Stromal cell of bone marrow (primary cell): ENCODE results near the gene ARFGAP1.
"Not testable (repeated sequence)": the region's sequence is repeated elsewhere in the genome, so short reads cannot be mapped to it uniquely, and the experiment has no call there.

Source experiments
- DNase-seq: peaks from one replicate; pipeline ENCODE4 v3.0.0-alpha.2; 2012; ENCODE audit warnings: low read depth

The ARFGAP1 gene

DNA sequence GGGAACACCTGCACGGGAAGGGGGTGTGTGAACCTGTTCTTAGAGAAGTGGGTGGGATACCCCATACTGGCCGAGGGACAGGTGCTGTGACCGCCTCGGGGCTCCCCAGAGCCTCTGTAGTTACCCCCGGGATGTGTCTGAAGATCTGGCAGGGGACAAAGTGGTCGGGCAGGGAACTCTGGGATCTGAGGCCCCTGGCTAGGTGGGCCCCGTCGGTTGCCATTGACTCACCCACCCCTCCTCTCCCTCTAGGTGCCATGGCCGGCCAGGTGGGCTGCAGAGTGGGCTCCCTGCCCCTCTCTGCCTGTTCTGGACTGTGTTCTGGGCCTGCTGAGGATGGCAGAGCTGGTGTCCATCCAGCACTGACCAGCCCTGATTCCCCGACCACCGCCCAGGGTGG is 32.6 kb upstream of the ARFGAP1 start:
- DNase-seq: no peak

DNA sequence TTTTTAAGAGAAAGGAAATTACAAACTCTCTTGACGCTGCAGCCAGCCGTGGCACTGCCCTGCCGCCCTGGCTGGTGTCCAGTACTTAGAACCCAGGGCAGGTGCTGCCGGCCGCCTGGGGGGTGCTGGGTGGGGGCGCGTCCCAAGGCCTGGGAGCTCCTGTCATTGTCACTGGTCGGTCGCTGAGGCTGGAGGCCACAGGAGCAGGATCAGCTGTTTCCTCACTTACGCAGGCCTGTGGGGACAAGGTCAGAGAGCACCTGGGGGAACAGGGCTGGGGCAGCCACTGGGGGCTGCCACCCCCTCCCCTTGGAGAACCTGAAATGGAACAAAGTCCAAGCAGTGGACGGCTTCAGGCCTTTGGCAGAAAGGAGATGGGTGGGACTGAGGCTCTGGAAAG is 31.3 kb upstream of the ARFGAP1 start:
- DNase-seq: no peak

DNA sequence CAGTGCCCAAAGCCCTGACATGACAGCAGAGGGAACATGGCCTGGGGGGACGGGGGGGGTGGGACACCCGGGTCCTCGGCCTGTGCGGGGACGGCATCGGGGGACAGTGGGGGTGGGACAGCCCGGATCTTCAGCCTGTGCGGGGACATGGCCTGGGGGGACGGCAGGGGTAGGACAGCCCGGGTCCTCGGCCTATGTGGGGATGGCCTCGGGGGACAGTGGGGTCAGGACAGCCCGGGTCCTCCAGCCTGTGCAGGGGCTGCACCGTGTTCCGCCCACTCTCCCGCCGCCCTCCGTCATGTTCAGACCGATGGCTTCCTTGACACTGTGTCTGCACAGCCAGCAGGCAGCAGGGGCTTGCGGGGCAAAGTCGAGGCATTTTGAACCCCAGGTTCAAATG is 29.9 kb upstream of the ARFGAP1 start:
- DNase-seq: no peak

DNA sequence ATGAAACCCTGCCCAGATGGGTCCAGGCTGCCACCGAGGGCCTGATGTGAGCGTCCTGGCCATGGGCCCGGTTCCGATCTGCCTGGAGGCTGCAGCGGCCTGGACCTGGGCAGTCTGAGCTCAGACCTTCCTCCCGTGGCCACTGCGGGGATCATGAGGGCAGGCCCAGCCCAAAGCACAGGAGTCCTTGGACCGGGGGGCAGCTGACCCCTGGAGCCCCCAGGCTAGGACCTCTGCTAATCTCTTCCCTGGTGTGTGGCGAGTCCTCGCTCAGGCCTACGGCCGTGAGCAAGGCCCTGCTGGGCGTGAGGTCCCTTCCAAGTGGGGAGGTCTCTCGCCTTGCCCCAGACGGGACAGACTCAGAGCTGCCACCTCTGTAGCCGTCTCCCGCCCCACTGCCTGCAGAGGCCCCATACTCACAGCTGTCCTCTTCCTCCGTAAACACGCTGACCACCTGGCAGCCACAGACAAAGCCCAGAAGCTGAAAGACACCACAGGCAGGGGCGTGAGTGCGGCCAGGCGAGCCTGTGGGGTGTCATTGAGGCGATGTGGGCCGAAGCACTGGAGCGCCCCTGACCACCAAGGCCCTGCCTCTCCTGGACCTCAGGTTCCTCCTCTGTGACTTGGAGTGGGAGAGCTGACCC is 28.9 kb upstream of the ARFGAP1 start:
- no peak for DNase-seq

DNA sequence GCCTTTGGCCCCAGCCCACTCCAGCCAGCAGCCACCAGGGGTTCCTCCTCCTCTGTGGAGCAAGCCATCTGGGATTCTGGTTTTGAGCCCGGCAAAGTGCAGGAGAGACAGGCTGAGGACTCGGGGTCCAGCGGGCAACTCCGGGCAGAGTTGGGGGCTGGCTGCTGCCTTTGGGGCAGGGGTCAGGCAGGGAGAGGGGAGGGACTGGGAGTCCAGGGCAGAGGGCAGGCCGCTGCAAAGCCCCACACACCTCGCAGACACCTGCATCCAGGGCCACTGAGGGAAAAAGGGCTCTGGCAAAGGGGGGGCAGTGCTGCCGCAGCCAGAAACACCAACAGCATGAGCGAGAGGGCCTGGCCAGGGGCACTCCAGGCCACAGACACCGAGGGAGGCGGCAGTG is 28.1 kb upstream of the ARFGAP1 start:
- no peak for DNase-seq

DNA sequence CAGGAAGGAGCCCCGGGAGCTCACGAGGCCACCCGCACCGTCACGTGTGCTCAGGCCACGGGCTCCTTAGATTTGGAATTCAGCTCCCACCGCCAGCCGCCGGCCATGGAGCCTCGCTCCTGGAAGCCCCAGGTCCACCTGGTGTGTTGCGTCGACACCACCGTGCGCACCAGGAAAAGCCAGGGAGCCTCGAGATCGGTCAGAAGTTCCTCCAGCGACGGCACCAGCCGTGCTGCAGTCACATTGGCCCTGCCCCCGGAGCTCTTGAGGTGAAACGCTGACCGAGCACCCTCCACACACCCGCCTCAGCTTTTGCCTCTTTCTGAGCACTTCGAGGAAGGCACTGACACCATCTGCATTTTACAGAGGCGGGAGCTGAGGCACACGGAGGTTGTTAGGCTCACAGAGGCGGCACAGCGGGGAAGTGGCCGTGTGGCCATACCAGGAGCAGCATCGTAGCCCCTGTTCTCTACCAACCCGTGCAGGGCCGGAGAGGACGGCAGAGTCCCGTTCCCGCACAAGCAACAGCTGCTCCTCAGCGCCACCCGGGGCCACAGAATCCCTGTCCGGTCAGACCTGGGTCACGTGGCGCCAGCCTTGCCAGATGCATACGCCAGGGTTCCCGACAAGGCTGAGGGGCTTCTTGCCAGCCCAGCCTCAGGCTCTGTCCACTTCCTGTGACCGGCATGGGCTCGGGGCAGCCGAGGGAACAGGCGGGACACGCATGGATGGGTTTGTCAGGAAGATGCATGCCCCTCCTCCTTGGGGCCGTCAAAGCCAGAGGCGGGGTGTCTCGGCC is 25.9 kb upstream of the ARFGAP1 start:
- no peak for DNase-seq

DNA sequence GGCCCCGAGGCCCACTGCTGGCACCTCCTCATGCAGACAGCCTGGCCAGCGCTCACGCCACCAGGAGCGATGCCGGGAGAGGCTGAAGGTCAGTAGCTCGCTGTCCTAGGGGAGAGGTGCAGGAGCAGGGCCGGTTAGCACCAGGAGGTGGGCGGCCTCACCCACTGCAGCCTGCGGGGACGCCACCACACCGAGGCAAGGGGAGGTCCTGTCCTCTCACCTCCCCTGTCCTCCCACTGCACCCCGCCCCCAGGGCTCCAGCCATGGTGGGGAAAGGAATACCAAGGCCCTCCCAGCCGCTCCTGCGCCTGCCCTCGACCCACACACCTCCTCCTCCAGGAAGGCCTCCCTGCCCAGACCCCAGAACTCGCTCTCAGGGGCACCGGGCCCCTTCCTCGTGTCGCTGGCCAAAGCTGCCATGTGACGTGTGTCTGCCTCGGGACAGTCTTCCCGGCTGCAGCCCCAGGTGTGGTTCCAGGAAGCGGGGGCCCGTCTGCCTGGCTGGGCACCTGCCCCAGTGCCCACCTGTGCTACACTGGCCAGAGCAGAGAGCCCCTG is 24.9 kb upstream of the ARFGAP1 start:
- DNase-seq: no peak

DNA sequence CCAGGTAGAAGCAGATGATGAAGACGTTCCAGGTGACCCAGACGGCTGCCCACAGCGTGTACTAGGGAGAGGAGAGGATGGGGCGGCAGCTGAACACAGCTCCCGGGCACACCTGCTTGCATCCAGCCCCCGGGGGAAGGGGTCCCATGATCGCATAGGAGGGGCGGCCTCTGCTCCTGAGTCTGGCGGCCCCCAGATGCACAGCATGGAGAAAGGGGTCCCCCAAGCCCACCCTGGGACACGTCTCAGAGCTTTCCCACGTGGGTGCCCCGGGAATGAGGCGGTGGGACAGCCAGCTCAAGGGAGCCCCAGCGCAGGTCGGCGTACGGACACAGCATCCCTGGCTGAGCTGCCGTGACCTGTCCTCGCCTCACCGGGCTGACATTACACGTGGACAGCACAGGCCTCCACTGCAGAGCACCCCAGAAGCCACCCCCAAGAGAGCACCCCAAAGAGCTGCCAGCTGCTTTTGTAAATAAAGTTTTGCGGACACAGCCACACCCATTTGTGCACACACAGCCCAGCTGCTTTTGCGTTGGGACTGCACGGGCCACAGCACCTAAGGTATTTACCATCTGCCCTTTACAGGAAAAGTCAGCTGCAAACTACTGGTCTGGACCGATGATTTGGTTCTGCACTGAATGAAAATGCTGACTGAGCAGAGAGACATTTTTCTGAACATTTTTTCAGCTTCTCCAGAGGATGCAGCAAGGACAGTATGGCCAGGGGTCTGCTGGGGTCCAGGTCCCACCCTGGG is 23.6 kb upstream of the ARFGAP1 start:
- no peak for DNase-seq

DNA sequence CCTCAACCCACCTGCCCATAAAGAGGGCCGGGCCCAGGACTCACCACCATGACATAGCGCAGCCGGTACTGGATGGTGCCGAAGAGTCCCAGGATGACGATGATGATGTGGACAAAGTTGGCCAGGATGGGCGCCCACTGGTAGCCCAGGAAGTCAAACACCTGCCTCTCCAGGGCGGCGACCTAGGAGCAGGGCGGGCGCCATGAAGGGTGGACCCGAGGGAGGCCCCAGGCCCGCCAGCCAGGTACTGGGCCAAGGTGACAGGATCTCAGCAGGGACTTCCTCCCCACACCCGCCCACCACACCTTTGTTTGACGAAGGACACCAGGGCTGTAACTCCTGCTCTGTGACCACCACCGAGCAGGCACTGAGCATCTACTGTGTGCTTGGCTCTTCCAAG is 22.7 kb upstream of the ARFGAP1 start:
- DNase-seq: no peak

DNA sequence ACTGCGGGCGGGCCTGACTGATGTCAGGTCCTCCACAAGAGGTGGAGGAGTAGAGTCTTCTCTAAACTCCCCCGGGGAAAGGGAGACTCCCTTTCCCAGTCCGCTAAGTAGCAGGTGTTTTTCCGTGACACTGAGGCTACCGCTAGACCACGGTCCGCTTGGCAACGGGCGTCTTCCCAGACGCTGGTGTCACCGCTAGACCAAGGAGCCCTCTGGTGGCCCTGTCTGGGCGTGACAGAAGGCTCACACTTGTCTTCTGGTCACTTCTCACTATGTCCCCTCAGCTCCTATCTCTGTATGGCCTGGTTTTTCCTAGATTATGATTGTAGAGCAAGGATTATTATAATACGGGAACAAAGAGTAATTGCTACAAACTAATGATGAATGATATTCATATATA is 21.3 kb upstream of the ARFGAP1 start:
- DNase-seq: not testable (repeated sequence)

DNA sequence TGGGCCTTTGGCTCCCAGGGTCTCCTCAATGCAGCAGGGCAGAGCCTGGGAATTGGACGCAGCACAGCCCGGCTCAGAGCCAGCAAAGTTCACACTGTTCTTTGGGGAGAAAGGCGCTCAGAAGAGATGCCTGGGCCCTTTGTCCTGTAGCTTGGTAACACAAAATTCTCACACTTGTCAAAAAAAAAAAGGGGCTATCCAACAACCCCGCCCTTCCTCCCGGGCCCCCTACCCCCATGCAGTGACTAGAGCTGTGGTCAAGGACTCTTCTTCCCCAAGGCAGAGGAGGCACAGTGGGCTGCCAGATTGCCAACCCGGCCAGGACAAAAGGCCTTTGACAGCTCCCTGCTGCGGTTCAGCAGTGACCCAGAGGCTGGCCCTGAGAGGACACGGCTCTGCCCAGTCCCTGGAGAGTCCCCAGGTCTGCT is 20.3 kb upstream of the ARFGAP1 start:
- DNase-seq: no peak

DNA sequence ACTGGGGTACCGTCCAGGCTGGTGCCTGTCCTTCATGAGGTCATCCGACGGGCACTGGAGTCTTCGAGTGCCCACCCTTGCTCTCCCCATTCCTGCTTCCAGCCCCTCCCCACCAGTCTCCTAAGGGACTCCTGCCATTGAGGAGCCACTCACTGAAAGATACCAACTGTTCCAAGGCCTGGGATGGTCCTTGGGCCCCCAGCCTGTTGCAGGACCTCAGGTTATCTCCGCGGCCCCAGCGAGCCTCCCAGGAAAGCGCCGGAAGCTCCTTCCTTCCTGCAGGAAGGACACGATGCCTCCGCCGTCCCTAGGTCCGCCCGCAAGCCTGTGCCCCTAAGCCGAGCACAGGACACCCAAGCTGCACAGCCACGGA is 19.6 kb upstream of the ARFGAP1 start:
- DNase-seq: no peak

DNA sequence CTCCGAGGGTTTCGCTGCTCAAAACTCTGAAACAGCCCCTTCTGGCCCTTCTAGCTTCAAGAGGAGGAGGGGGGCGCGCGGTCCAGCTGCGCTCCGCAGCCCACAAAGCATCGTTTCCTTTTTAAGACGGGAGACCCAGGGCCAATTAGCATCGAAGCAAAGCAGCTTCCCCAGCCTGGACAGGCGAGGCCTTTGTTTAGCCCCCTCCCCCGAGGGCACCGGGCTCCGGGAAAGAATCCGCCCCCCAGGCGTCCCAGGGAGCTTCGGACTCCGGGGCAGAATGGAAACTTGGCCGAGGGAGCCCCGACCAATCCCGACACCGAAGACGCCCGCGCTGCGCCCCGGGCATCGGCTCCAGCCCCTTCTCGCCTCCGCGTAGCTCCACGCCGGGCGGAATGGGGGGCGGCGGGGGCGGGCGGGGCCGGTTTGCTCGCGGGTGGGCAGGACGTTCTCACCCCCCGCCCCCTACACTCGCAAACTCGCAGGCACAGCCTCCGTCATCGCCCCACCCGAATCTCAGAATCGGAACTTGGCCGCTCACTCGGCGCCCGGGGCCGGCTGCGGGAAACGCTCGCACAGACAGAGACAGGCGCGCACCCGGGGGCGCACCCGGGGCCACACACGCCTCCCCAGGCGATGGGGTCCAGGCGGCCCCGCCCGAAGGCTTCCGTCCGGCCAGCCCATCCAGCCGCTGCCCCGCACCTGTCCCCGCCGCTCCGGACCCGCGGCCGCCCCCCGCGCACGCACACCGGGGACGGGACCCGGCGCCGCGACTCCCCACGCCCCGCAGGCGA is 19.0 kb upstream of the ARFGAP1 start:
- DNase-seq: no peak

DNA sequence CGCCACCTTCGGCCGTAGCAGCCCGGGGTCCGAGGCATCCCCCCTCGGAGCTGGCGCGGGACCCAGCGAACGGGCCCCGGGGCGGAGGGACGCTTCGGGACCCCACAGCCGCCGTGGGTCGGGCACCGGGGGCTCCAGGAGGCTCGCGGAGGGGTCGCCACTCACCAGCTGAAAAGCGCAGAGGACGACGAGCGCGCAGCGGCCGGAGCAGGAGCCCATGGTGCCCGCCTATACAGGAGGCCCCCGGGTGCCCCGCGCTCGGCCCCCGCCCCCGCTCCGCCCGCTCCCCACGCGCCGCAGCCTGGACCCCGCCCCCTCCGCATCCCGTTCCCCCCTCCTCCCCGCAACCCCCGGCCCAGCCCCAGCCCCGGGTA is 18.4 kb upstream of the ARFGAP1 start, which contains the start of gene NKAIN4:
NKAIN4 (minus strand) TSS at position 232 of the 374 bp plus-strand sequence; CDS start at position 219, 13 bp downstream.
- DNase-seq: no peak

DNA sequence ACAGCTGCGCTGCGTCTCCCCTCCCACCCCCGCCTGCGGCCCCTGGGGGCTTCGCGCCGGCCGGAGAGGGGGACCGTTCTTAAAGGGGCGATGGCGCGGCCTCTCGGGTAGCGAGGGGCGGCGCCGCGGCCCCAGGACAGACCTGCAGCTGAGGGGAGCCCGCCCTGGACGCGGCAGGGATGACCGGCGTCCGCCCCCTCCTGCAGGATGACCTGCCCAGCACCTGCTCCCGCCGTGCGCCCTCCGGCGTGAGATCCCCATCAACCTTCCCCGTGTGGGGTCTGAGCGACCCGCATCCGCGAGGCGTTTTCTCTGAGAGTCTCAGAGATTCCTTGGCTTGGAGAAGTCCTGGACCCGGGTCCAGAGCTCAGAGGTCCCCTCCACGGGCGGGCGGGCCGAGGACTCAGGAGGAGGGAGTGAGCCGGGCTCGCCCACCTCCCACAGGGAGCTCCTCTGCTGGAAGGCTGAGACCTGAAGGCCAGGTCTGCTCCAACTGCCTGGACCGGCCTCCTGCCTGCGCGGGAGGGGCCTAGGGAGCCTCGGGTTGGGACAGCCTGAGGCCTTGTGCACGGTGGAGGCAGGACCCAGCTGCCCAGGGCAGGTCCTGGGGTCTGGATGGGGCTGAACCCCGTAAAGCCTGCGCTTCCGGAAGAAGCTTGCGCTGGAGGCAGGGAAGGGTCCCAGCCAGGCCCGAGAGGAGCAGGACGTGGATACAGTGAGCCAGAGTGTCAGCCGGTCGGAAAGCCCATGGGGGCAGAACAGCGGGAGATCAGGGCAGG is 17.8 kb upstream of the ARFGAP1 start:
- DNase-seq: no peak

DNA sequence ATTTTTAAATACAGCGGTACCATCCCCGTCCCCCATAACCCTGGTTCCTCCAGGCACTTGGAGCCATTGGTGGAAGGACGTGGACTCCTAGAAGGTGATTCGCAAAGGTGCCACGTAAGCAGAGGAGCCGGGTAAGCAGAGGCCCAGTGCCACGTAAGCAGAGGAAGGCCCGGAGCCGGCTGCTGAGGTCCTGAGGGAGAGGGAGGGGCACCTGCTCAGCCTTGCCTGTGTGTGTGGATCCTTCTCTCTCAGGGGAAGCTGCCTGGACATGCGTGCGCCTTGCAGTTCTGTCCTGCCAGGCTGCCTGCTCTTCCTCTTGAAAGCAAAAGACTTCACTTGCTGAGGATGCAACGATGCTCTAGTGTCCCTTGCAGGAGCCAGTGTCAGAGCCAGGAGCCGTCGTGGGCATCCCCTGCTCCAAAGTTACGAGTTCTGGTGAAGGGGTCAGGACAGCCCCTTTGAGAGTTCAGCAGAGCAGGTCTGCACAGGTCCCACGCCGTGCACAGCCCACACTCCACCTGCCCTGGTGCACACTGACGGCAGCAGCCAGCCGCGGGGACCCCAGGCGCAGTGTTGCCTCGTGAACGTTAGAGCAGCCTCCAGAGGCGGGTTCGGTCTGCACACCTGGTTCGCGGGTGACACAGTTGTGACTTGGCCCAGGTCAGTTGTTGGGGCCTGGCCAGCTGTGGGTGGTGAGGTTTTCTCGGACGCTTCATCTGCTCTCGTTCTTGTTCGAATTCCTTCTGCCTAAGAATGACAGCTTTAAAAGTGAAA is 16.5 kb upstream of the ARFGAP1 start:
- DNase-seq: no peak

DNA sequence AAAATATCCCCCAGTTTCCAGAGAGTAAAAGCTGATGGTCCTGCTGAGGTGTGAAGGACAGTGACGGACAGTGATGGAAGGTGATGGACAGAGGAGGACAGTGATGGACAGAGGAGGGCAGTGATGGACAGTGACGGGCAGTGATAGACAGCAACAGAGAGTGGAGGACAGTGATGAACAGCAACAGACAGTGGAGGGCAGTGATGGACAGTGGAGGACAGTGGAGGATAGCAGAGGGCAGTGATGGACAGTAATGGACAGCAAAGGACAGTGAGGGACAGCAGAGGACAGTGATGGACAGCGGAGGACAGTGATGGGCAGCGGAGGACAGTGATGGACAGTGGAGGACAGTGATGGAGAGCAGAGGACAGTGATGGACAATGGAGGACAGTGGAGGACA is 15.7 kb upstream of the ARFGAP1 start:
- DNase-seq: no peak

DNA sequence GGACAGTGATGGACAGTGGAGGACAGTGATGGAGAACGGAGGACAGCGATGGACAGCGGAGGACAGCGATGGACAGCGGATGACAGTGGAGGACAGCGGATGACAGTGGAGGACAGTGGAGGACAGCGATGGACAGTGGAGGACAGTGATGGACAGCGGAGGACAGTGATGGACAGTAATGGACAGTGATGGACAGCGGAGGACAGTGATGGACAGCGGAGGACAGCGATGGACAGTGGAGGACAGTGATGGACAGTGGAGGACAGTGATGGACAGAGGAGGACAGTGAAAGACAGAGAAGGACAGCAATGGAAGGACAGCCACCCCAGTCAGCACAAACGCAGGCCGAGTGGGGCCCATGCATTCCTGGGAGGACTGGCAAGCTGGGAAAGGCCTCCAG is 15.0 kb upstream of the ARFGAP1 start:
- no peak for DNase-seq

DNA sequence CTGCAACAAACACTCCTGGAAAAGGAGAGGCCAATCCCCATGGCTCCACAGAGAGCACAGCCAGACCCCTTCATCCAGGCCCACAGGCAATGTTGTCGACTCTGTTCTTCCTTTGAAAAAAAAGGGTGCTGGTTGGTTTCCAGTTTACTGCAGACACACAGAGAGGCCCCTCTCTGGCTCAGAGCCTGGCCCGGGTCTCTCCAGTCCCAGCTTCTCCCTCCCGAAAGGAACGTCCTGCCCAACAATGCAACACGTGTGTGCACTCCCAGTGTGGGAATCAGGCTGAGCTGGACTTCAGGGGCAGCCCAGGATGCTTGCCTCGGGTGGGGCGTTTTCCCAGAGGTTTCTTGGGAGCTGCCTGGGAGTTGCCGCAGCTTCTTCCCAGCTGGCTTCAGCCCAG is 13.8 kb upstream of the ARFGAP1 start:
- no peak for DNase-seq

DNA sequence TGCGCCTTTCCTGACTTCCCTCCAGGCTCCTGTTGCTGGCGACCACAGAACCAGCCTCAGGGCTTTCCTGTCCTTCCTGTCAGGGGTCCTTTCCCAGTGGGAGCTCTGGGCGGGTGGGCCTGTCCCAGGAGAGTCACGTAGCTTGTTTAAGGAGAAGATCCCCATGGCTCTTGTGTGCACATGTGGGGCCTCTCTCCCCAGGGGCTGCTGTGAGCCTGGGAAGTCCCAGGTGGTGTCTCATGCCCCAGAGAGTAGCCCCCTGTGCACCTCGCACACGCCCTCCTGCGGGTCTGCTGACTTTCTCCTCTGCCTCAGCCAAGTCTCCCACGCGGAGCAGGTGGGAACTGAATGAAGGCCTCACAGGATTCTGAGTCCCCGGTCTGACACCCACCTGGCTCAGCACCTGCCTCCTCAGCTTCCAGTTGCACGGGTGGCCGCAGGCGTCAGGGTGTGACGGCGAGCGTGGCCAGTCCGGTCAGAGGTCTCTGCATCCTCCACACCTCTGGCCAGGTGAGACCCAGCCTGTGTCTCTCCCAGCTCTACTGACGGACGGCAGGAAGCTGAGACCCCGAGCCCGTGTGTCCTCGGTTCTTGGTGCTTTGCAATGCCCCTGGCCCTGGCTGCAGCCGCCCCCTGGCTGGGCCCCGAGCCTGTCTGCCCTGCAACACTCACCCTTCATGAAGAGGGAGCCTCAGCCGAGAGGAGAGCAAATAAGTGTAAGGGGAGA is 12.7 kb upstream of the ARFGAP1 start:
- no peak for DNase-seq
